Chondrocyte (in vitro differentiated cells): ENCODE measurements around the gene CCDC92B. TPM values are rescaled to one million over a fixed set of nuclear protein-coding genes. Genes with fewer than 3 reads are reported as not detected.

ENCODE experiments used
- DNase-seq: peaks from one replicate; pipeline ENCODE4 v3.0.0; 2021; ENCODE audit warnings: mixed read lengths, low spot score
- H3K27ac Mint-ChIP-seq: one replicate; pipeline ENCODE4 v1.8.0; 2021; ENCODE audit warnings: mild to moderate bottlenecking, moderate library complexity, mixed read lengths; ENCODE audit not compliant: unreplicated experiment
- H3K27me3 Mint-ChIP-seq: 2 replicates; pipeline ENCODE4 v1.8.0; 2021; ENCODE audit warnings: low read depth, mixed read lengths
- H3K36me3 Mint-ChIP-seq: 2 replicates; pipeline ENCODE4 v1.8.0; 2021; ENCODE audit warnings: low read depth, mixed read lengths
- H3K4me1 Mint-ChIP-seq: 2 replicates; pipeline ENCODE4 v1.8.0; 2021; ENCODE audit warnings: low read depth, mild to moderate bottlenecking, mixed read lengths
- H3K4me3 Mint-ChIP-seq: one replicate; pipeline ENCODE4 v1.8.0; 2021; ENCODE audit warnings: mild to moderate bottlenecking, moderate library complexity, mixed read lengths; ENCODE audit not compliant: unreplicated experiment
- H3K9me3 Mint-ChIP-seq: 2 replicates; pipeline ENCODE4 v1.8.0; 2021; ENCODE audit warnings: low read depth, mixed read lengths
- total RNA-seq: library from RNA; stranded (reverse); gene quantifications from 3 replicates; pipeline ENCODE4 v1.2.1, GENCODE V29; 2021
- TF ChIP-seq, protein P1 (sequence below): fragments of 200-600 bp; sonication (generic); IDR thresholded peaks from 2 replicates; pipeline ENCODE4 v1.5.0; 2021; ENCODE audit warnings: antibody characterized with exemption, mild to moderate bottlenecking, moderate library complexity

The CCDC92B gene
- total RNA-seq, 1 donor from 2014 or later, result 0.07 TPM

DNA sequence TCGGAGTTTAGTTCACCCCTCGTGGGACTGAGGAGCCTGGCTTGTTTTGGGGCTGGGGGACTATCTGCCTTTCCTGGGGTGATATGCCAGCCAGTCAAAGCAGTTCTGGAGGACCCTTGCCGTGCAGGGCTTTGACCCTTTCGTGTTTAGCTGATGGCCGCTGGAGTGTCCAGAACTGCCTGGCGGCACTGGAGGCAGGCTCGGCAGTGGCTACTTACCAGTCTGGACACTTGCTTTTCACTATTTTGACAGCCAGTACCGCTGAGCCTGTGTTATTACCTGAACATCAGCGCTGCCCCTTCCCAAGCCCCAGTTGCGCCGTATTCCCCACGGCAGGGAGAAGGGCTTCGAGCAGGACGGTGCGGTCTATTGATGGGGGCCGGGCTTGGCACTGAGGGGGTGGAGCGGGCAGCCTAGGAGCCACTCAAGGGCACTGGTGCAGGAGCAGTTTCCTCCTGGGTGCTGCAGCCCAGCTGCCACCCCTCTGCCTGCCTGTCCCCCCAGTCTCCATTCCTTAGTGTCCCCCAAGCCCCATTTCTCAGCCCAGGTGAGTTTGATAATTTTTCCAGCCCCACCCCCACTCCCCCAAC is 18.6 kb downstream of the CCDC92B start:
- Mint-ChIP-seq H3K4me3 (no peak overlapping the region), H3K27ac (no peak overlapping the region), H3K9me3 (no peaks in the 10 kb centered on the region), H3K36me3 (no peaks in the 10 kb centered on the region), H3K27me3 (peaks cover 25% of the 10 kb centered on the region), H3K4me1 (no peaks in the 10 kb centered on the region)
- DNase-seq, result no peak
- TF ChIP-seq, protein P1, sequence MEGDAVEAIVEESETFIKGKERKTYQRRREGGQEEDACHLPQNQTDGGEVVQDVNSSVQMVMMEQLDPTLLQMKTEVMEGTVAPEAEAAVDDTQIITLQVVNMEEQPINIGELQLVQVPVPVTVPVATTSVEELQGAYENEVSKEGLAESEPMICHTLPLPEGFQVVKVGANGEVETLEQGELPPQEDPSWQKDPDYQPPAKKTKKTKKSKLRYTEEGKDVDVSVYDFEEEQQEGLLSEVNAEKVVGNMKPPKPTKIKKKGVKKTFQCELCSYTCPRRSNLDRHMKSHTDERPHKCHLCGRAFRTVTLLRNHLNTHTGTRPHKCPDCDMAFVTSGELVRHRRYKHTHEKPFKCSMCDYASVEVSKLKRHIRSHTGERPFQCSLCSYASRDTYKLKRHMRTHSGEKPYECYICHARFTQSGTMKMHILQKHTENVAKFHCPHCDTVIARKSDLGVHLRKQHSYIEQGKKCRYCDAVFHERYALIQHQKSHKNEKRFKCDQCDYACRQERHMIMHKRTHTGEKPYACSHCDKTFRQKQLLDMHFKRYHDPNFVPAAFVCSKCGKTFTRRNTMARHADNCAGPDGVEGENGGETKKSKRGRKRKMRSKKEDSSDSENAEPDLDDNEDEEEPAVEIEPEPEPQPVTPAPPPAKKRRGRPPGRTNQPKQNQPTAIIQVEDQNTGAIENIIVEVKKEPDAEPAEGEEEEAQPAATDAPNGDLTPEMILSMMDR, result no peak

GRCh38 chr17:2724784-2725164 is 24.7 kb downstream of the CCDC92B start:
- Mint-ChIP-seq H3K27me3 (peaks cover 20% of the 10 kb centered on the region), H3K36me3 (no peaks in the 10 kb centered on the region), H3K9me3 (no peaks in the 10 kb centered on the region), H3K27ac (no peak overlapping the region), H3K4me3 (peak overlapping the region; percentile 47), H3K4me1 (peaks cover 3% of the 10 kb centered on the region)
- no peak for DNase-seq
- TF ChIP-seq, protein P1, result peak; percentile 36

DNA sequence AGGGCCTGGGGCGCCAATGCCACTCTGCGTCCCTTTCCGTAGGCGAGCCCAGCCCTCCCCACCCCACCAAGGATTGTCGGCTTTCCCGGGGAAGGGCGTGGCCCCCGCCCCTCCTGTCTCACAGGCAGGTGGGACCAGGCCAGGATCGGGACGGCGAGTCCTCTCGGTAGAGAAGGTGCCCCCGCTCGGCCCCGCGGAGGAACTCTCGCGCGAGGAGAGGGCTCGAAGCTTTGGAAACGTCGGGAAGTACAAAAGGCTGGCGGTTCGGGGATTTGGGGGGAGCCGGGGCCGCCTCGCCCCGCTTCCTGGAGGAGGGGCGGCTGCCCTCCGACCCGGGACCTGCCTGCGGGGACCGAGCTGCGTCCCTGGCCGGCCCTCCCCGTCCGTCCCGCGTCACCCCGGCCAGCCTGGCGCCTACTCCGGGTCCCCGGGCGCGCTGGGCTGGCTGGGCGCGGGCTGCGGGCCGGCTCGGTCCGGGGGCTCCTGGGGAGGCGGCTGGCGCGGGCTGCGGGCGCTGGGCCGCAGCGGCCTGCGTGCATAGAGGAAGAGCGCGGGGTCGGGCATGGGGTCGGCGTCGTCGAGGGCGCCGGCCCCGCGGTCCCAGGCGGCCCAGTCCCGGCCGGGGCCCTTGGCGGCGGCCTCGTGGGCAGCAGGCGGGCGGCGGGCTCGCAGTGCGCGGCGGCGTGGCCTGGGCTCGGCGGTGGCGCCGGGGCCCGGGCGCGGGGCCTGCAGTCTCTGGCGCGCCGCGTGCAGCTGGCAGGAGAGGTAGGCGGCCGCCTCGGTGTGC is 25.3 kb downstream of the CCDC92B start:
- peaks cover 3% of the 10 kb centered on the region for H3K4me1 Mint-ChIP-seq
- peaks cover 14% of the 10 kb centered on the region for H3K27me3 Mint-ChIP-seq
- no peak overlapping the region for H3K27ac Mint-ChIP-seq
- peak overlapping the region; percentile 45 for H3K4me3 Mint-ChIP-seq
- H3K9me3 Mint-ChIP-seq, result no peaks in the 10 kb centered on the region
- DNase-seq, result no peak
- H3K36me3 Mint-ChIP-seq, result no peaks in the 10 kb centered on the region
- TF ChIP-seq, protein P1, result no peak

GRCh38 chr17:2723505-2723996 is 25.9 kb downstream of the CCDC92B start:
- Mint-ChIP-seq H3K9me3 (no peaks in the 10 kb centered on the region), H3K27me3 (peaks cover 14% of the 10 kb centered on the region), H3K4me3 (peak overlapping the region; percentile 40), H3K27ac (no peak overlapping the region), H3K36me3 (no peaks in the 10 kb centered on the region), H3K4me1 (peaks cover 3% of the 10 kb centered on the region)
- TF ChIP-seq, protein P1, result no peak
- no peak for DNase-seq

DNA sequence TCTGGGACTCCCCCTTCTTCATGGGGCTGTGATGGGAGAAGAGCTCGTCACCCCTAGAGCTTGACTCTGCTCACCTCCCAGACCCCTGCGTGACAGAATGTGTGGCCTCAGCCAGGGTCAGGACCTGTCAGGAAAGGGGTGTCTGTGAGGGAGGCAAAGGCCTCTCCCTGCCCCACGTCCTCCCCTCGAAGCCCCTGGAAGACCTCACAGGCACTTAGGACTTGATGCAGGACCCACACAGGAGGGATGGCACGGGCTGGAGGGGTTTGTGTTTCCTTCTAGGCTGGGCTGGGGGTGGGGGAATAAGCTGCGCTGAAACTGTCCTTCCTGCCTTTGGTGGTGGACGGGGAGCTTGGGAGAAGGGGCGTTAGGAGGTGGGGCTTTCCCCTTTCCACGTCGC is 26.8 kb downstream of the CCDC92B start:
- peaks cover 14% of the 10 kb centered on the region for H3K27me3 Mint-ChIP-seq
- H3K9me3 Mint-ChIP-seq, result no peaks in the 10 kb centered on the region
- TF ChIP-seq, protein P1, result no peak
- DNase-seq, result no peak
- H3K27ac Mint-ChIP-seq, result no peak overlapping the region
- peaks cover 3% of the 10 kb centered on the region for H3K4me1 Mint-ChIP-seq
- H3K4me3 Mint-ChIP-seq, result no peak overlapping the region
- H3K36me3 Mint-ChIP-seq, result no peaks in the 10 kb centered on the region
